GM18858 (cell line): ENCODE data around the gene GPATCH8.
"Not testable (repeated sequence)": the region's sequence is repeated elsewhere in the genome, so short reads cannot be mapped to it uniquely, and the experiment has no call there.

ENCODE experiments used
- ATAC-seq: cut with Tn5 transposase; IDR thresholded peaks from one replicate; pipeline ENCODE4 v1.9.1; 2021; ENCODE audit not compliant: unreplicated experiment

GPATCH8 gene

GRCh38 chr17:44398692-44399691 is 104.2 kb downstream of the GPATCH8 start:
- ATAC-seq, result no peak

- ATAC-seq, result no peak
Measured at GRCh38 chr17:44397479-44398440, 105.4 kb downstream of the GPATCH8 start.

- no peak for ATAC-seq
Measured at GRCh38 chr17:44396946-44397345, 106.3 kb downstream of the GPATCH8 start.

- ATAC-seq, result no peak
Measured at GRCh38 chr17:44394833-44395232, 108.4 kb downstream of the GPATCH8 start.

- ATAC-seq, result not testable (repeated sequence)
Measured at GRCh38 chr17:44394112-44394511, 109.1 kb downstream of the GPATCH8 start.

- ATAC-seq, result no peak
Measured at GRCh38 chr17:44390250-44390870, 112.8 kb downstream of the GPATCH8 start.

GRCh38 chr17:44389723-44390202 is 113.4 kb downstream of the GPATCH8 start:
- ATAC-seq, result no peak

GRCh38 chr17:44389281-44389680 is 113.9 kb downstream of the GPATCH8 start, which contains the start of gene ITGA2B:
ITGA2B (minus strand) TSS chr17:44389649; CDS start chr17:44389473, 176 bp downstream.
- ATAC-seq, result no peak

- ATAC-seq, result no peak
Measured at GRCh38 chr17:44387804-44388203, 115.4 kb downstream of the GPATCH8 start.

- no peak for ATAC-seq
Measured at GRCh38 chr17:44386182-44386525, 117.1 kb downstream of the GPATCH8 start.

- no peak for ATAC-seq
Measured at GRCh38 chr17:44385287-44386181, 117.7 kb downstream of the GPATCH8 start.

GRCh38 chr17:44384823-44385286 is 118.4 kb downstream of the GPATCH8 start:
- ATAC-seq, result no peak

GRCh38 chr17:44384281-44384822 is 118.9 kb downstream of the GPATCH8 start:
- no peak for ATAC-seq

GRCh38 chr17:44383861-44384260 is 119.3 kb downstream of the GPATCH8 start:
- ATAC-seq, result no peak

- ATAC-seq, result no peak
Measured at GRCh38 chr17:44383363-44383762, 119.8 kb downstream of the GPATCH8 start.

- no peak for ATAC-seq
Measured at GRCh38 chr17:44382917-44383316, 120.3 kb downstream of the GPATCH8 start.

GRCh38 chr17:44381810-44382305 is 121.3 kb downstream of the GPATCH8 start:
- no peak for ATAC-seq

GRCh38 chr17:44380767-44381166 is 122.4 kb downstream of the GPATCH8 start:
- ATAC-seq, result no peak

GRCh38 chr17:44379887-44380286 is 123.3 kb downstream of the GPATCH8 start:
- no peak for ATAC-seq
